PC-9 (cell line): ENCODE measurements around the gene CCDC18. TPM values are rescaled to one million over a fixed set of nuclear protein-coding genes. Genes with fewer than 3 reads are reported as not detected.

Experiments
- BruUV-seq: library from RNA; stranded (reverse); fragments of 400-500 nt; replicated peaks from 2 replicates; lab custom pipeline; 2021; lab: Mats Ljungman, UMichigan
- CTCF ChIA-PET: fragments of 300-600 bp; sonication (Branson Sonifier 250); formaldehyde crosslinking; loops from one replicate; lab custom pipeline; 2022; ENCODE audit warnings: antibody characterized with exemption; lab: Charles Lee
- POLR2A ChIA-PET: fragments of 300-600 bp; sonication (Branson Sonifier 250); formaldehyde crosslinking; loops from one replicate; lab custom pipeline; 2022; ENCODE audit warnings: antibody characterized with exemption; ENCODE audit not compliant: unreplicated experiment; lab: Charles Lee
- DNase-seq, 2 experiments: peaks; one replicate each; pipeline versions ENCODE4 v3.0.0 to v3.0.0-alpha.2; 2015 to 2022; ENCODE audit warnings: mixed read lengths in 1 of 2
- H2AFZ ChIP-seq: fragments of 200-600 bp; sonication (generic); 2 replicates; pipeline ENCODE4 v1.8.1; 2017; ENCODE audit warnings: antibody characterized with exemption
- H3F3A ChIP-seq: fragments of 200-600 bp; sonication (generic); 2 replicates; pipeline ENCODE4 v1.8.1; 2017; ENCODE audit warnings: antibody characterized with exemption, mild to moderate bottlenecking, low read depth; ENCODE audit not compliant: insufficient read depth
- H3K27ac ChIP-seq: fragments of 200-600 bp; sonication (generic); 2 replicates; pipeline ENCODE4 v1.6.1; 2016; ENCODE audit warnings: mixed run types
- H3K27me3 ChIP-seq: fragments of 200-600 bp; sonication (generic); 2 replicates; pipeline ENCODE4 v1.6.1; 2016; ENCODE audit warnings: low read depth, mixed run types; ENCODE audit not compliant: insufficient read depth
- H3K36me3 ChIP-seq: fragments of 200-600 bp; sonication (generic); 2 replicates; pipeline ENCODE4 v1.6.1; 2016; ENCODE audit warnings: low read depth, mixed run types
- H3K4me1 ChIP-seq: fragments of 200-600 bp; sonication (generic); replicated peaks from 2 replicates; pipeline ENCODE4 v1.6.1; 2016; ENCODE audit warnings: mixed run types; ENCODE audit not compliant: insufficient read depth
- H3K4me2 ChIP-seq: fragments of 200-600 bp; sonication (generic); 2 replicates; pipeline ENCODE4 v1.6.1; 2017; ENCODE audit warnings: mixed run types
- H3K4me3 ChIP-seq: fragments of 200-600 bp; sonication (generic); 2 replicates; pipeline ENCODE4 v1.6.1; 2016; ENCODE audit warnings: mixed run types
- H3K79me2 ChIP-seq: fragments of 200-600 bp; sonication (generic); 2 replicates; pipeline ENCODE4 v1.6.1; 2017; ENCODE audit warnings: low read depth, mixed run types
- H3K9me2 ChIP-seq: fragments of 200-600 bp; sonication (generic); 2 replicates; pipeline ENCODE4 v1.8.1; 2017; ENCODE audit warnings: mild to moderate bottlenecking; ENCODE audit not compliant: insufficient read depth
- H3K9me3 ChIP-seq: fragments of 200-600 bp; sonication (generic); 2 replicates; pipeline ENCODE4 v1.8.1; 2016; ENCODE audit warnings: low read depth; ENCODE audit not compliant: insufficient read depth
- H4K20me1 ChIP-seq: fragments of 200-600 bp; sonication (generic); 2 replicates; pipeline ENCODE4 v1.8.1; 2017; ENCODE audit not compliant: insufficient read depth
- CTCF ChIP-seq: fragments of 200-600 bp; sonication (generic); conservative IDR thresholded peaks from 2 replicates; pipeline ENCODE4 v1.6.1; 2017; ENCODE audit warnings: mixed run types, antibody characterized with exemption, mild to moderate bottlenecking, moderate library complexity
- EZH2 ChIP-seq: fragments of 200-600 bp; sonication (generic); IDR thresholded peaks from 2 replicates; pipeline ENCODE4 v1.8.0; 2017; ENCODE audit warnings: antibody characterized with exemption, low read depth
- intact Hi-C: fragments of 100-400 bp; cut with micrococcal nuclease; formaldehyde crosslinking; loops from one replicate; pipeline ENCODE4 v1.10.0; 2022; ENCODE audit not compliant: unreplicated experiment
- total RNA-seq: library from RNA; stranded (reverse); gene quantifications from 2 replicates; pipeline ENCODE4 v1.2.3, GENCODE V29; 2021

The CCDC18 gene
- total RNA-seq, 1 experiment from 2014 or later: 15.4 TPM

GRCh38 chr1:93194231-93194990 is 13.9 kb downstream of the CCDC18 start:
- intact Hi-C loops: no loop called here
- TF ChIP-seq EZH2: no peak
- no peak for TF ChIP-seq CTCF
- H4K20me1 ChIP-seq: no peaks in the 10 kb centered on the region
- no peak overlapping the region for H3K4me3 ChIP-seq
- ChIA-PET CTCF (no interaction called here), POLR2A (no interaction called here)
- no peaks in the 10 kb centered on the region for H3K9me3 ChIP-seq
- 0 out of 2 replicates have a peak, but pooled peaks cover 4% of the 10 kb centered on the region for H3K9me2 ChIP-seq
- H3F3A ChIP-seq: no peaks in the 10 kb centered on the region
- no peak overlapping the region for H3K4me2 ChIP-seq
- no peaks in the 10 kb centered on the region for H3K79me2 ChIP-seq
- H3K36me3 ChIP-seq: peaks cover 40% of the 10 kb centered on the region; the same call in 1 of the 2 replicates
- H3K4me1 ChIP-seq: no peaks in the 10 kb centered on the region
- no peak overlapping the region for H3K27ac ChIP-seq
- no peak overlapping the region for H2AFZ ChIP-seq
- DNase-seq: no peak
- no peaks in the 10 kb centered on the region for H3K27me3 ChIP-seq
- BruUV-seq: no TSS peak

- CTCF ChIA-PET: no interaction called here
- BruUV-seq: no TSS peak
Measured at GRCh38 chr1:93196591-93196990, 16.1 kb downstream of the CCDC18 start.

GRCh38 chr1:93199150-93199549 is 18.6 kb downstream of the CCDC18 start:
- intact Hi-C loops: no loop called here
- DNase-seq: no peak
- 0 out of 2 replicates have a peak, but pooled peaks cover 4% of the 10 kb centered on the region for H3K9me2 ChIP-seq
- POLR2A ChIA-PET: interaction anchor here (0.6 kb wide), 1 partner anchor 371 kb away, joined by 6 read pairs; no protein-coding TSS in a partner anchor
- CTCF ChIA-PET: no interaction called here
- no peak overlapping the region for H3K4me3 ChIP-seq
- H3K9me3 ChIP-seq: no peaks in the 10 kb centered on the region
- H3K27me3 ChIP-seq: no peaks in the 10 kb centered on the region
- no peaks in the 10 kb centered on the region for H3F3A ChIP-seq
- no TSS peak for BruUV-seq
- no peaks in the 10 kb centered on the region for H3K4me1 ChIP-seq
- no peak overlapping the region for H2AFZ ChIP-seq
- no peak overlapping the region for H3K27ac ChIP-seq
- peaks cover 47% of the 10 kb centered on the region for H3K36me3 ChIP-seq
- no peaks in the 10 kb centered on the region for H3K79me2 ChIP-seq
- TF ChIP-seq EZH2: no peak
- TF ChIP-seq CTCF: no peak
- H3K4me2 ChIP-seq: no peak overlapping the region
- no peaks in the 10 kb centered on the region for H4K20me1 ChIP-seq

More at GRCh38 chr1:93196591-93196990, 16.1 kb downstream of the CCDC18 start:
- no peak overlapping the region for H3K4me3 ChIP-seq
- H3K36me3 ChIP-seq: peaks cover 38% of the 10 kb centered on the region; the same call in 1 of the 2 replicates
- H4K20me1 ChIP-seq: no peaks in the 10 kb centered on the region
- POLR2A ChIA-PET: interaction anchor here (0.7 kb wide), 1 partner anchor 226 kb away, joined by 4 read pairs; no protein-coding TSS in a partner anchor
- H3F3A ChIP-seq: no peaks in the 10 kb centered on the region
- no peak overlapping the region for H2AFZ ChIP-seq
- H3K4me2 ChIP-seq: no peak overlapping the region
- 0 out of 2 replicates have a peak, but pooled peaks cover 4% of the 10 kb centered on the region for H3K9me2 ChIP-seq
- intact Hi-C loops: no loop called here
- H3K4me1 ChIP-seq: no peaks in the 10 kb centered on the region
- no peaks in the 10 kb centered on the region for H3K79me2 ChIP-seq
- no peak for TF ChIP-seq CTCF
- no peak for TF ChIP-seq EZH2
- no peak overlapping the region for H3K27ac ChIP-seq
- no peaks in the 10 kb centered on the region for H3K27me3 ChIP-seq
- DNase-seq: no peak
- H3K9me3 ChIP-seq: no peaks in the 10 kb centered on the region
